SKM-1 (cell line): ENCODE results near the gene ANKS1A.

Experiments used
- DNase-seq: peaks from one replicate; lab custom pipeline; 2025; ENCODE audit not compliant: unreplicated experiment; lab: John Stamatoyannopoulos, UW

Gene ANKS1A

GRCh38 chr6:34953061-34954025, 64.3 kb downstream of the ANKS1A start:
- no peak for DNase-seq

- DNase-seq = peak; percentile 9
Measured at GRCh38 chr6:34955442-34955841, 66.4 kb downstream of the ANKS1A start.

GRCh38 chr6:34957231-34957783, 68.3 kb downstream of the ANKS1A start:
- DNase-seq = no peak

- DNase-seq = no peak
Measured at GRCh38 chr6:34958734-34959133, 69.7 kb downstream of the ANKS1A start.

GRCh38 chr6:34959224-34959623, 70.2 kb downstream of the ANKS1A start:
- no peak for DNase-seq

- DNase-seq = no peak
Measured at GRCh38 chr6:34961082-34961481, 72.0 kb downstream of the ANKS1A start.

GRCh38 chr6:34961574-34961973, 72.5 kb downstream of the ANKS1A start:
- no peak for DNase-seq

GRCh38 chr6:34964564-34964963, 75.5 kb downstream of the ANKS1A start:
- DNase-seq = no peak

GRCh38 chr6:34967461-34967860, 78.4 kb downstream of the ANKS1A start:
- no peak for DNase-seq

- DNase-seq = no peak
Measured at GRCh38 chr6:34969662-34970265, 80.7 kb downstream of the ANKS1A start.

GRCh38 chr6:34970488-34970887, 81.4 kb downstream of the ANKS1A start:
- DNase-seq = no peak

GRCh38 chr6:34970957-34971356, 81.9 kb downstream of the ANKS1A start:
- no peak for DNase-seq

GRCh38 chr6:34973547-34974248, 84.6 kb downstream of the ANKS1A start:
- DNase-seq = no peak

GRCh38 chr6:34974249-34974642, 85.2 kb downstream of the ANKS1A start:
- DNase-seq = no peak

GRCh38 chr6:34976239-34976638, 87.2 kb downstream of the ANKS1A start:
- DNase-seq = no peak

GRCh38 chr6:34979218-34979617, 90.2 kb downstream of the ANKS1A start:
- DNase-seq = no peak

- no peak for DNase-seq
Measured at GRCh38 chr6:34979994-34980393, 90.9 kb downstream of the ANKS1A start.

- DNase-seq = no peak
Measured at GRCh38 chr6:34981366-34981765, 92.3 kb downstream of the ANKS1A start.

- DNase-seq = no peak
Measured at GRCh38 chr6:34981951-34982350, 92.9 kb downstream of the ANKS1A start.

- DNase-seq = no peak
Measured at GRCh38 chr6:34982424-34982852, 93.4 kb downstream of the ANKS1A start.

GRCh38 chr6:34984416-34984815, 95.4 kb downstream of the ANKS1A start:
- no peak for DNase-seq
